Measurements from ENCODE around the gene ZSWIM5.
"Not testable (repeated sequence)": the region's sequence is repeated elsewhere in the genome, so short reads cannot be mapped to it uniquely, and the experiment has no call there.

ZSWIM5 gene

GRCh38 chr1:45093334-45093733, 113.1 kb downstream of the ZSWIM5 start:
- no peak for DNase-seq (ENCODE audit: low read depth)

- no peak for DNase-seq (ENCODE audit: low read depth)
Observed at GRCh38 chr1:45089711-45090110, 116.7 kb downstream of the ZSWIM5 start.

DNA sequence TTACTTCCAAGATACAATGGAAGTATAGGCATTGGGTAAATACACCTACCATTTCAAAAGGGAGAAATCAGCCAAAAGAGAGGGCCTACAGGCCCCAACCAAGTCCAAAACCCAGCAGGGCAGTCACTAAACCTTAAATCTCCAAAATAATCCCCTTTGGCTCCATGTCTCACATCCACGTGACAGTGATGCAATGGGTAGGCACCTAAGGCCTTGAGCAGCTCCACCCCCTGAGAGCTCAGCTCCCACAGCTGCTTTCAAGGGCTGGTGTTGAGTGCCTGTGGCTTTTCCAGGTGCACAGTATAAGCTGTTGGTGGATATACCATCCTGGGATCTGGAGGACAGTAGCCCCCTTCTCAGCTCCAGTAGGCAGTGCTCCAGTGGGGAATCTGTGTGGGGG, 121.8 kb downstream of the ZSWIM5 start:
- no peak for DNase-seq (ENCODE audit: low read depth)

DNA sequence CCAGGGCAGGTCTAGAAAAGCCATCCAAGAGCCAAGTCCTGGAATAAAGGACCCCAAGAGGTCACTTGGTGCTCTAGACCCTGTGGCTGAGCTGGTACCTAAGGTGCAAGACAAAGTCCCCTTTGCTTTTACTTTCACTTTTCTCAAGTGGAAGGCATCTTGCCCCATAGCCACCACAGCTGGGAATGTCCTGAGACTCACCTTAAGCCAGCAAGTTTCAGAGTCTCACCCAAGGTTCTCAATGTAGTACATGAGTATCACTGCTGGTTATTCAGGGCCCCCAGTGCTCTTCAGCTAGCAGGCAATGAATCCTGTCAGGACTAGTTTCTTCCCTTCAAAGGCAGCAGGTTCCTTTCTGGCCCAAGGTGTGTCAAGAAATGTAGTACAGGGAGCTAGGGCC, 126.9 kb downstream of the ZSWIM5 start:
- no peak for DNase-seq (ENCODE audit: low read depth)

GRCh38 chr1:45076959-45077358, 129.4 kb downstream of the ZSWIM5 start:
- not testable (repeated sequence) for DNase-seq (ENCODE audit: low read depth)

DNA sequence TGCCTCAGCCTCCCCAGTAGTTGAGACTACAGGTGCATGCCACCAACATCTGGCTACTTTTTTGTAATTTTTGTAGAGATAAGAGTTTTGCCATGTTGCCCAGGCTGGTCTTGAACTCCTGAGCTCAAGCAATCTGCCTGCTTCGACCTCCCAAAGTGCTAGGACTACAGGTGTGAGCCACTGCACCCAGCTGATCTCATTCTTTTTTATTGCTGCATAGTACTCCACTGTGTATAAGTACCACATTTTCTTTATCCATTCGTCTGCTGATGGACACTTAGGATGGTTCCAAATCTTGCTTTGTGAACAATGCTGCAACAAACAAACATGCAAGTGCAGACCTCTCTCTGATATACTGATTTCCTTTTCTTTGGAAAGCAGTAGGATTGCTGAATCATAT, 134.8 kb downstream of the ZSWIM5 start:
- no peak for DNase-seq (ENCODE audit: low read depth)

DNA sequence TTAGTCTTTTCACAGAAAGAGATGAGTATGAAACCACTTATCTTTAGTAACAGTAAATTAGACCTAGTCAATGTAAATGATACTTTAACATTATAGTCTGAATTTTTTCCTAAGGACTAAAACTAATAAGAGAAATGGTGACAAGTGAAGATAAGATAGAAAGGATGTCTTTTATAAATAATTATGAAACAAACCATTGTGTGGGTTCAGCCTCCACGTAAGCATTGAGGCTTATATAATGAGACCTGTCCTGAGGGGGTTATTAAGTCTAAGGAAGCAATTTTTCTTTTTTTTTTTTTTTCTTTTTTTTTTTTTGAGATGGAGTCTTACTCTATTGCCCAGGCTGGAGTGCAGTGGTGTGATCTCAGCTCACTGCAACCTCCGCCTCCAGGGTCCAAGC, 138.6 kb downstream of the ZSWIM5 start:
- DNase-seq (ENCODE audit: low read depth), result no peak

DNA sequence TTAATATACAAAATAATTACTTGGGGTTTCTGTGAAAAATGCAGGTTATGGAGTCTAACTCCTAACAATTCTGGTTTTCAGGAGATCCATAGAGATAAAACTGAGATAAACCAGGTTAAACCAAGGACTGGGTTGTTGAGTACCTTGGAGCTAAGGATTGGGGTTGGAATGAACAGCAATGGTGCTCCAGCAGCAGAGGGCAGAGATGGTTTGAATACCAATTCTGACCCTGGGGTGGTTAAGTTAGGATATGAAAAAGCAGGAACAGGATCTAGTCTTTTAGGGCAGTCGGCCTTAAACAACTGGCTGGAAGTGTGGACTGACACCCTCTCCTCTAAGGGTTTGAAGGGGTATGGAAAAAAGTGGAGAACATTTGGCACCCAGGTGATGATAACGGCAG, 141.3 kb downstream of the ZSWIM5 start:
- no peak for DNase-seq (ENCODE audit: low read depth)

GRCh38 chr1:45062463-45062862, 143.9 kb downstream of the ZSWIM5 start:
- not testable (repeated sequence) for DNase-seq (ENCODE audit: low read depth)

GRCh38 chr1:45059829-45060228, 146.6 kb downstream of the ZSWIM5 start:
- DNase-seq (ENCODE audit: low read depth), result no peak

DNA sequence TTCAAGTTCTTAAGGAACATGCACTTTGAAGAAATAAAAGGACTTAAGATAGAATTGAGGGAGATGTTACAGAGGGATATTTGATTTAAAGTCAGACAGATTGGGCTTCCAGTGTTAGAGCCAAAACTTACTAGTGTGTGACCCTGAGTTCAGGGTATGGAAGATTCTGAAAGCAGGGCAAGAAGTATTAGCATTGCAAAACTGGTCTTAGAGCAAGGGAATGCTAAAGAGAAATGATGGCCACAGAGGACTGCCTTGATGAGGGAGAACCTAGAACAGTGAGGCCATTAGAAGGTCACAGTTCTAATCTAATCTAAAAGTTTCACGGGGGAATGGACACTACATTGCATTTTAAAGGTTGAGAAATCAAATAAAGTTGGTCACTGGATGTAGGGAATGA, 148.9 kb downstream of the ZSWIM5 start:
- no peak for DNase-seq (ENCODE audit: low read depth)

- no peak for DNase-seq (ENCODE audit: low read depth)
Observed at GRCh38 chr1:45051005-45051772, 155.2 kb downstream of the ZSWIM5 start.

DNA sequence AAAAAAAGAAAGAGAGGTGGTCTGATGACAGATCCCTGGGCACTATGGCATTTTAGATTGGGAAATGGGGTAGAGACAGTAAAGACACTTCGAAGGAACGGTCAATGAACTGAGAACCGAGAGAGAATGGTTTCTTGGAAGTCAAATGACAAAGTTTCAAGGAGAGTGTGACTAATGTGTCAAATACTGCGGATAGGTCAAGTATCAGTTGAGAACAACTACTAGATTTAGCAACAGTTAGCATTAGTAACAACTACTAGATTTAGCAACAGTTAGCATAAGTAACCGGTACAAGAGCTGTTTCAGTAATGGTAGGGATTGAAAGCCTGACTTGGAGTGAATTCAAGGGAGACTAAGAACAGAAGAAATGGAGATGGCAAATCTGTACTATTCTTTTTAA, 159.4 kb downstream of the ZSWIM5 start:
- DNase-seq (ENCODE audit: low read depth), result no peak

DNA sequence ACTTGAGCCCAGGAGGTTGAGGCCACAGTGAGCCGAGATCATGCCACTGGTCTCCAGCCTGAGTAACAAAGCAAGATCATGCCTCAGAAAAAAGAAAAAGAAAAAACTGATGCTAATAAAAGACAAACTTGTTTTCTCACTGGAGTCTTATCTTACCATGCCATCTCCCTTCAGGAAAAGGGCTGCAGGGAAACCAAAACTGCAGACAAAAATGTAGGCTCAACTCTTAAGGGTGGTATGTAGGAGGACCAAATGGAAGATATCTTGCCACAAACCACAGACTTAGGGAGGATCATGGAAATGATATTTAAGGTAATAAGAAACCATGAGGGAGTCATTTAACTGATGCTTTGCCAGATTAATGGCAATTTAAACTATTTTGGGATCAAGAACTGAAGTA, 161.5 kb downstream of the ZSWIM5 start:
- DNase-seq (ENCODE audit: low read depth), result no peak

DNA sequence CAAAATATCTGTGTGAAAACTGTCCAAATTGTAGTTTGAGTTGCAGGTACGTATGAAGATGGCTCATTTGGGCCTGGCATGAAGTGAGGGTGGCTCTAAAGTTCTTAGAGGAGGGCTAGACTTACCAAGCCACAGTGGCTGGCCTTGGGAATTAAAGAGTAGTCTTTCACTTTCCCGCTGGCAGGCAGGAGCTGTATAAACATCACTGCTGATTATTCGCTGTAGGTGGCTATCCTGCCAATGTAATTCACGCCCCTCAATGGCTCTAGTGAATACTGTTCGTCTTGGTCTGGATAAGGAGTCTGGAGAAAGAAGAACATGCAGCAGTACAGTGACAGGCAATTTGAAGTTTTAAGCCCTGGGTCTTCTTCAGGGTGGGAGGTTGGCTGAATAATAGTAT, 163.3 kb downstream of the ZSWIM5 start:
- DNase-seq (ENCODE audit: low read depth), result no peak

GRCh38 chr1:45040297-45040696, 166.1 kb downstream of the ZSWIM5 start:
- DNase-seq (ENCODE audit: low read depth), result no peak

- DNase-seq (ENCODE audit: low read depth), result no peak
Observed at GRCh38 chr1:45038661-45039364, 167.6 kb downstream of the ZSWIM5 start.

- DNase-seq (ENCODE audit: low read depth), result no peak
Observed at GRCh38 chr1:45038240-45038639, 168.2 kb downstream of the ZSWIM5 start.

DNA sequence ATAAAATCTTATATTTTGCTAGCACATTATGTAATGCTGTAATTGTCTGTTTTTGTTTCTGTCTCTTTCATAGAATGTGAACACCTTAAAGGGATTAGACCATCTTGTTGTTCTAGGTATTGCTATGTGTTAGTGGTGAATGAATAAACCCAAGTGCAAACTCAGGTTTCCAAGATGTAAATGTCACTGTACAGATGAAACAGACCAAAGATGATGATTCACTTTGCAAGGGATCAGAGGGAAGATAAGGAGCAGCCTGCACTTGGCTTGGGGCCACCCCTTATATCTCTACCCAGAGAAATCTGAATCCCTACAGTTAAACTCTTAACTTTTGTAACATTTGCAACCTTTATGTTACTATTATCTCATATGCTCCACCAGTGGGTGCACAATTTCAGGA, 168.9 kb downstream of the ZSWIM5 start:
- DNase-seq (ENCODE audit: low read depth), result no peak

- no peak for DNase-seq (ENCODE audit: low read depth)
Observed at GRCh38 chr1:45035631-45036301, 170.6 kb downstream of the ZSWIM5 start.

DNA sequence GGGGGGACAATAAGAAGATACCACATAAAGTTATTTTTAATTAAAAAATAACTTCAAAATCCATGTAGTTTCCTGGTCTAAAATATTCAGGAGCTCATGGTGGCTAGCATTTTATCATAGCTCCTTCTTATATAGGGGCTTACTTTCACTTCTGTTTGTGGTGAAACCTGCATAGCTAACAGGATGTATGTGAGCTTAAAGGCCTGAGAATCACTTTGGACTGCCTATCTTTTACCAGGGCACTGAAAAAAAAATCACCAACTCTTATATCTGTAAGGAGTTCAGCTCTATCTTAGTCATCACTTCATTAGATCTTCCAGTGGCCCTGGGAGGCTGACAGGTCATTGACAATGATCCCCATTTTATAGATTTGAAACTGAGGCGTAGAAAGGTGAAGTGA, 173.0 kb downstream of the ZSWIM5 start:
- no peak for DNase-seq (ENCODE audit: low read depth)

GRCh38 chr1:45032837-45033236, 173.6 kb downstream of the ZSWIM5 start:
- no peak for DNase-seq (ENCODE audit: low read depth)

- no peak for DNase-seq (ENCODE audit: low read depth)
Observed at GRCh38 chr1:45026446-45026845, 180.0 kb downstream of the ZSWIM5 start.
